Neutrophil (primary cell): ENCODE data around the gene BLTP2.
"Not testable (repeated sequence)": the region's sequence is repeated elsewhere in the genome, so short reads cannot be mapped to it uniquely, and the experiment has no call there.

ENCODE experiments used
- H3K27ac ChIP-seq: fragments of 200-600 bp; sonication (generic); 2 replicates; pipeline ENCODE4 v1.5.1; 2016; ENCODE audit warnings: mild to moderate bottlenecking, moderate library complexity
- H3K27me3 ChIP-seq: fragments of 200-600 bp; sonication (generic); 2 replicates; pipeline ENCODE4 v1.6.0; 2016; ENCODE audit warnings: mild to moderate bottlenecking
- H3K36me3 ChIP-seq: fragments of 200-600 bp; sonication (generic); 2 replicates; pipeline ENCODE4 v1.5.1; 2017
- H3K4me1 ChIP-seq, 2 experiments: fragments of 200-600 bp in 1 of 2; sonication (generic) in 1 of 2; 1 replicate in 1 of 2; 2 replicates in 1 of 2; pipeline versions ENCODE4 v1.5.1 to v1.6.1; 2013 to 2016; ENCODE audit warnings: low read depth in 1 of 2, low read length in 1 of 2, mild to moderate bottlenecking in 1 of 2, moderate library complexity in 1 of 2; ENCODE audit not compliant: control insufficient read depth in 1 of 2, insufficient read depth in 1 of 2
- H3K4me3 ChIP-seq, 2 experiments: fragments of 200-600 bp in 1 of 2; sonication (generic) in 1 of 2; 1 replicate in 1 of 2; 2 replicates in 1 of 2; pipeline ENCODE4 v1.5.1; 2013 to 2016; ENCODE audit warnings: low read depth in 1 of 2, low read length in 1 of 2, mild to moderate bottlenecking in 1 of 2, moderate library complexity in 1 of 2
- H3K9me3 ChIP-seq: fragments of 200-600 bp; sonication (generic); 2 replicates; pipeline ENCODE4 v1.5.1; 2016
- TF ChIP-seq, protein P1 (sequence below): fragments of 200-600 bp; sonication (generic); IDR thresholded peaks from 2 replicates; pipeline ENCODE4 v1.5.1; 2016; ENCODE audit warnings: antibody characterized with exemption

The BLTP2 gene

DNA sequence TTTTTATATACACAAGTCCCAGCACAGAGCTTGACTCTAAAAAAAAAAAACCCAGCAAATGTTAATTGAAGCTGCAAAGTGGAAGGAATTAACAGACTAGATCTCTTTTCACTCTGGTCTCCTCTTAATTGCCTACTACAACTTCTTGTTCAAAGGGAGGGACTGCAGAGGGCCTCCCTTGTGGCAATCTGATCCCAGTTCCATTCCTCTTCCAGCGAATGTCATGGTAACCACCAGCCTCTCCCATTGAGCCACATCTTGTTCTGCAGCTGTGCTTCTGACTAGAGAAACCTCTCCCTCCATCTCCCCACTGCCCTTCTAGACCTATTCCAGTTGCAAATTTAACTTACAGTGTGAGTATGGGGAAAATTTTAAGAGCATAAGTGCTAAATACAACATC, 22.9 kb upstream of the BLTP2 start:
- peaks cover 6 to 7% of the 10 kb centered on the region in 2 experiments for H3K4me1 ChIP-seq
- H3K36me3 ChIP-seq: peaks cover 51% of the 10 kb centered on the region
- TF ChIP-seq, protein P1, sequence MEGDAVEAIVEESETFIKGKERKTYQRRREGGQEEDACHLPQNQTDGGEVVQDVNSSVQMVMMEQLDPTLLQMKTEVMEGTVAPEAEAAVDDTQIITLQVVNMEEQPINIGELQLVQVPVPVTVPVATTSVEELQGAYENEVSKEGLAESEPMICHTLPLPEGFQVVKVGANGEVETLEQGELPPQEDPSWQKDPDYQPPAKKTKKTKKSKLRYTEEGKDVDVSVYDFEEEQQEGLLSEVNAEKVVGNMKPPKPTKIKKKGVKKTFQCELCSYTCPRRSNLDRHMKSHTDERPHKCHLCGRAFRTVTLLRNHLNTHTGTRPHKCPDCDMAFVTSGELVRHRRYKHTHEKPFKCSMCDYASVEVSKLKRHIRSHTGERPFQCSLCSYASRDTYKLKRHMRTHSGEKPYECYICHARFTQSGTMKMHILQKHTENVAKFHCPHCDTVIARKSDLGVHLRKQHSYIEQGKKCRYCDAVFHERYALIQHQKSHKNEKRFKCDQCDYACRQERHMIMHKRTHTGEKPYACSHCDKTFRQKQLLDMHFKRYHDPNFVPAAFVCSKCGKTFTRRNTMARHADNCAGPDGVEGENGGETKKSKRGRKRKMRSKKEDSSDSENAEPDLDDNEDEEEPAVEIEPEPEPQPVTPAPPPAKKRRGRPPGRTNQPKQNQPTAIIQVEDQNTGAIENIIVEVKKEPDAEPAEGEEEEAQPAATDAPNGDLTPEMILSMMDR: no peak

DNA sequence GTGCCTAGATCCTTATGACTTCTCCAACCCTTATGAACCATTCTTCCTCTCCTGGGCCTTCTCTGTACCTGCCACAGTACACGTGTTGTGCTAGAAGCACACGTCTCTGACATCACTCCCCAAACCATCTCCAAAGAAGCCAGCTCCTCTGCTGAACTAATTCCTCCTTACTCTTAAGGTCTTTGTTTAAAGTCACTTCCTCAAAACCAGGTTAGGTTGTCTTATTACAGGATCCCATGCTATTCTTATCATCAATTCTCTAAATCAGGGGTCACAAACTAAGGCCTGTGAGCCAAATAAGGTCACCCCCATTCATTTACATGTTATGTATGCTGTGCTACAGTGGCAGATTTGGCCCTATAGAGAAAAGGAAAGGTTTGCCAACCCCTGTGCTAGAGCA, 21.0 kb upstream of the BLTP2 start:
- Histone ChIP-seq H3K27ac (peak overlapping the region; percentile 60), H3K4me1 (peaks cover 16 to 17% of the 10 kb centered on the region in 2 experiments), H3K9me3 (no peaks in the 10 kb centered on the region), H3K27me3 (no peaks in the 10 kb centered on the region), H3K4me3 (no peak overlapping the region), H3K36me3 (peaks cover 33% of the 10 kb centered on the region)
- TF ChIP-seq, protein P1: no peak

More for the DNA sequence above, 22.9 kb upstream of the BLTP2 start:
- Histone ChIP-seq H3K27me3 (no peaks in the 10 kb centered on the region), H3K4me3 (no peak overlapping the region), H3K27ac (no peak overlapping the region), H3K9me3 (no peaks in the 10 kb centered on the region)

DNA sequence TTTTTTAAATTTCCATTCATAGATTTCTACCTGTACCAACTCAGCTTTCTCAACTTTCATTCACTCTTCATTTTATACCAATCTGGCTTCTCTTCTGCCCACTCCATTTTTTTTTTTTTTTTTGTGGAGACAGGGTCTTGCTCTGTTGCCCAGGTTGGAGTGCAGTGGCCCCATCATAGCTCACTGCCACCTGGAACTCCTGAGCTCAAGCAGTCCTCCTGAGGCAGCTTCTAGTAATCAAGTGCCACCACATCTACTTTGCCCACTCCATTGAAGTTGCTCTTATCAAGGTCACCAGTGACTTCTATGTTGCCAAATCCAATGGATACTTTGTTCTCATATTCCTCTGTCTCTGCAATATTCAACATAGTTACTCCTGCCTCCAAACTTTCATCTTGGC, 18.8 kb upstream of the BLTP2 start:
- Histone ChIP-seq H3K9me3 (no peaks in the 10 kb centered on the region), H3K27ac (peak overlapping the region; percentile 98), H3K36me3 (peaks cover 34% of the 10 kb centered on the region), H3K4me1 (peaks cover 25% of the 10 kb centered on the region in 2 experiments), H3K27me3 (no peaks in the 10 kb centered on the region), H3K4me3 (no peak overlapping the region)
- TF ChIP-seq, protein P1: no peak

DNA sequence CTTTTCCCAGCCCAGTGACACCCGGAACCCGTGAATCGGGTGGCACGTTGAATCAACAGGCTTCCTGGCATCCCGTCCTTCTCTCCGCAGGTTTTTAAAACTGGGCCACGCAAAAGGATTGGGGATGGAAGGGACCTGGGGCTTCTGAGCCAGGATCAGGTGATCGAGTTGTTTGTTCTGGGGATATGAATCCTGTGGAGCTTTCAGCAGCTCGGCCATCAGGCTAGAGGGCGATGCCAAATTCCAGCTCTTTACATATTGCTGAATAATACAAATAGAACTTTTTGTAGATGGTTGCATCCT, 17.5 kb upstream of the BLTP2 start:
- Histone ChIP-seq H3K27me3 (no peaks in the 10 kb centered on the region), H3K27ac (peak overlapping the region; percentile 98), H3K4me3 (peak overlapping the region; percentile 78 to 91), H3K4me1 (peaks cover 25% of the 10 kb centered on the region in 2 experiments), H3K9me3 (no peaks in the 10 kb centered on the region), H3K36me3 (peaks cover 34% of the 10 kb centered on the region)
- TF ChIP-seq, protein P1: no peak

DNA sequence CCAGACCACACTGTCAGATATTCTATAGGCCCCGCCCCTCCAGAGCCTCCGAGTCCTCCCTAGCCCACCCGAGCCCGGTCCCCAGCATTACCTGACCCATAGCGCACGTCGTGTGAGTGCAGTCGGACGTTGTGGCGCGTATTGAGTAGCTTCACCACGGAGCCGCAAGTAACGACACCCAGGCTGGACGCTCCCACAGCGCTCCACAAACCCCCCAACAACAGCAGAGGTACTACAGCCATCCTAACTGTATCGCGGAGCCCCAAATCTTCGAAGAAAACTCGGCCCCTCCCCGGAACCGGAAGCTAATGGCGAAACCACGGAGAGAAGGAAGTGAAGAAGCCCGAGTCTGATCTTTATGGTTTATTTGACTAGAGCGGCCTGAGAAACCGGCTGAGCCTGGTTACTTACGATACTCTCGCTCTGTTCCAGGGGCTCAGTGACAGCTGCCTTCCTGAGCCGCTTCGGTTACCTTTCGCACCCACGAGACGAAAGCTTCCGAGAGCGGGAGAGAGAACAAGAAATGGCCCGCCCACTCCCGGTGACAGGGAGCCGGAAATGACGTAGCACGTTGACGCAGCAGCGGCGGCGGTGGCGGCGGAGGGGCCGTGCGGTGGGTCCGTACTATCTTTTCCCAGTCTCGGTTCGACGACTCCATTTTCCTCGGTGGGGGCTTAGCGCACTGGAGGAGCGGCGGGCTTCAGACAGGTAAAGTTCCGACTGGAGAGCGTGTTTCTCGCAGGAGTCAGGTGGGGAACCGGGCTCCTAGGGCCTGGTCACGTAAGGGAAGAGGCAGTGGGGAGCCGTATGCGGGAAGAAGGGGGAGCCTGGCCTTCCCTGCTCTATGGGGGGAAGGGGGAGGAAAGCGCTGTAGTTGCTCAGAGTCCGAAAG, 16.9 kb upstream of the BLTP2 start, which contains the start of the genes SDF2 and SUPT6H:
Gene SDF2 (minus strand): TSS at position 272 of the 892 bp plus-strand sequence. CDS start 30 bp downstream, at position 242.
Gene SUPT6H (plus strand): TSS at position 571 of the 892 bp plus-strand sequence. CDS start 11,197 bp downstream, outside the sequence.
- Histone ChIP-seq H3K27ac (peak within 1 kb of the TSS; percentile 98), H3K27me3 (no peaks in the 10 kb centered on the region), H3K4me3 (peak within 1 kb of the TSS; percentile 78 to 91), H3K9me3 (no peaks in the 10 kb centered on the region), H3K36me3 (peaks cover 37% of the 10 kb centered on the region), H3K4me1 (peaks cover 25% of the 10 kb centered on the region in 2 experiments)
- TF ChIP-seq, protein P1: no peak

DNA sequence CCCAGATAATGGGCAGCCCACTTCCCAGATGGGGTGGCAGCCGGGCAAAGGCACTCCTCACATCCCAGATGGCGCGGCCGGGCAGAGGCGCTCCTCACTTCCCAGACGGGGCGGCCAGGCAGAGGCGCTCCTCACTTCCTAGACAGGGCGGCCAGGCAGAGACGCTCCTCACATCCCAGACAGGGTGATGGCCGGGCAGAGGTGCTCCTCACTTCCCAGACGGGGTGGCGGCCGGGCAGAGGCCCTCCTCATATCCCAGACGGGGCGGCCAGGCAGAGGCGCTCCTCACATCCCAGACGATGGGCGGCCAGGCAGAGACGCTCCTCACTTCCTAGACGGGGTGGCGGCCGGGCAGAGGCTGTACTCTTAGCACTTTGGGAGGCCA, 14.5 kb upstream of the BLTP2 start:
- H3K9me3 ChIP-seq, H3K27me3 ChIP-seq, H3K27ac ChIP-seq, H3K4me3 ChIP-seq: not testable (repeated sequence)
- peaks cover 25% of the 10 kb centered on the region in 2 experiments for H3K4me1 ChIP-seq
- H3K36me3 ChIP-seq: peaks cover 46% of the 10 kb centered on the region

DNA sequence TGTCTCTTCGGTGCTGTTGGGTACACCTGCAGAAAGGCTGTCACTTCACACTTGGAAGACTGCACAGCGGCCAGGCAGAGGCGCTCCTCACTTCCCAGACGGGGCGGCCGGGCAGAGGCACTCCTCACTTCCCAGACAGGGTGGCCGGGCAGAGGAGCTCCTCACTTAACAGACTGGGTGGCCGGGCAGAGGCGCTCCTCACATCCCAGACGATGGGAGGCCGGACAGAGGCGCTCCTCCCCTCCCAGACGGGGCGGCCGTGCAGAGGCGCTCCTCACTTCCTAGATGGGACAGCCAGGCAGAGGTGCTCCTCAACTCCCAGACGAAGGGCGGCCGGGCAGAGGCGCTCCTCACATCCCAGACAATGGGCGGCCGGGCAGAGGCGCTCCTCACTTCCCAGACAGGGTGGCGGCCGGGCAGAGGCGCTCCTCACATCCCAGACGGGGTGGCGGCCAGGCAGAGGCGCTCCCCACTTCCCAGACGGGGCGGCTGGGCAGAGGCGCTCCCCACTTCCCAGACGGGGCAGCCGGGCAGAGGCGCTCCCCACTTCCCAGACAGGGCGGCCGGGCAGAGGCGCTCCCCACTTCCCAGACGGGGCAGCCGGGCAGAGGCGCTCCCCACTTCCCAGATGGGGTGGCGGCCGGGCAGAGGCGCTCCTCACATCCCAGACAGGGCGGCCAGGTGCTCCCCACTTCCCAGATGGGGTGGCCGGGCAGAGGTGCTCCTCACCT, 14.0 kb upstream of the BLTP2 start:
- Histone ChIP-seq H3K36me3 (peaks cover 51% of the 10 kb centered on the region), H3K4me1 (peaks cover 25% of the 10 kb centered on the region in 2 experiments)
- not testable (repeated sequence) for H3K27me3 ChIP-seq, H3K4me3 ChIP-seq, H3K27ac ChIP-seq, H3K9me3 ChIP-seq

DNA sequence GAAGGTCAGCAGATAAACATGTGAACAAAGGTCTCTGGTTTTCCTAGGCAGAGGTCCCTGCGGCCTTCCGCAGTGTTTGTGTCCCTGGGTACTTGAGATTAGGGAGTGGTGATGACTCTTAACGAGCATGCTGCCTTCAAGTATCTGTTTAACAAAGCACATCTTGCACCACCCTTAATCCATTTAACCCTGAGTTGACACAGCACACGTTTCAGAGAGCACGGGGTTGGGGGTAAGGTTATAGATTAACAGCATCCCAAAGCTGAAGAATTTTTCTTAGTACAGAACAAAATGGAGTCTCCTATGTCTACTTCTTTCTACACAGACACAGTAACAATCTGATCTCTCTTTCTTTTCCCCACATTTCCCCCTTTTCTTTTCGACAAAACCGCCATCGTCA, 13.4 kb upstream of the BLTP2 start:
- not testable (repeated sequence) for H3K27me3 ChIP-seq, H3K9me3 ChIP-seq, H3K4me3 ChIP-seq, H3K27ac ChIP-seq
- Histone ChIP-seq H3K36me3 (peaks cover 57% of the 10 kb centered on the region), H3K4me1 (peaks cover 23 to 24% of the 10 kb centered on the region in 2 experiments)
